ENCODE results near the gene SV2C. TPM values are rescaled to one million over a fixed set of nuclear protein-coding genes. Genes with fewer than 3 reads are reported as not detected.
A peak's percentile ranks its signal among the peaks of the same experiment; 100 is the strongest.

SV2C gene
- total and polyA plus RNA-seq, 2 donors (not counting 1 experiment from before 2014, with no cell fraction given) = not detected

GRCh38 chr5:76143884-76144283, 60.7 kb downstream of the SV2C start:
- Histone ChIP-seq H3K4me2 (ENCODE audit: extremely low read depth, insufficient read depth, low read length) (no peak overlapping the region), H3K4me1 (ENCODE audit: control insufficient read depth, extremely low read depth, insufficient read depth, low read length) (no peaks in the 10 kb centered on the region), H3K27ac (ENCODE audit: insufficient read depth, low read length) (no peak overlapping the region), H2AFZ (ENCODE audit: low read length) (no peak overlapping the region), H3K36me3 (ENCODE audit: control insufficient read depth, insufficient read depth, low read length) (no peaks in the 10 kb centered on the region), H4K20me1 (ENCODE audit: control insufficient read depth, extremely low read depth, insufficient read depth, low read length) (no peaks in the 10 kb centered on the region), H3K79me2 (ENCODE audit: control insufficient read depth, insufficient read depth, low read length) (no peaks in the 10 kb centered on the region), H3K9me3 (ENCODE audit: control insufficient read depth, insufficient read depth, low read depth, low read length) (no peaks in the 10 kb centered on the region), H3K4me3 (replicated peaks in 1 of 4; ENCODE audit: control extremely low read depth in 1 of 4, insufficient read depth in 1 of 4, low read depth in 3 of 4, low read length in 4 of 4) (no peak overlapping the region), H3K27me3 (ENCODE audit: control insufficient read depth, insufficient read depth, low read length) (no peaks in the 10 kb centered on the region), H3K9ac (ENCODE audit: insufficient read depth, low read length) (no peak overlapping the region)
- TF ChIP-seq EZH2 (IDR thresholded peaks at IDR 0.05; ENCODE audit: low read length, missing control alignments) = no peak
- TF ChIP-seq, protein P1, sequence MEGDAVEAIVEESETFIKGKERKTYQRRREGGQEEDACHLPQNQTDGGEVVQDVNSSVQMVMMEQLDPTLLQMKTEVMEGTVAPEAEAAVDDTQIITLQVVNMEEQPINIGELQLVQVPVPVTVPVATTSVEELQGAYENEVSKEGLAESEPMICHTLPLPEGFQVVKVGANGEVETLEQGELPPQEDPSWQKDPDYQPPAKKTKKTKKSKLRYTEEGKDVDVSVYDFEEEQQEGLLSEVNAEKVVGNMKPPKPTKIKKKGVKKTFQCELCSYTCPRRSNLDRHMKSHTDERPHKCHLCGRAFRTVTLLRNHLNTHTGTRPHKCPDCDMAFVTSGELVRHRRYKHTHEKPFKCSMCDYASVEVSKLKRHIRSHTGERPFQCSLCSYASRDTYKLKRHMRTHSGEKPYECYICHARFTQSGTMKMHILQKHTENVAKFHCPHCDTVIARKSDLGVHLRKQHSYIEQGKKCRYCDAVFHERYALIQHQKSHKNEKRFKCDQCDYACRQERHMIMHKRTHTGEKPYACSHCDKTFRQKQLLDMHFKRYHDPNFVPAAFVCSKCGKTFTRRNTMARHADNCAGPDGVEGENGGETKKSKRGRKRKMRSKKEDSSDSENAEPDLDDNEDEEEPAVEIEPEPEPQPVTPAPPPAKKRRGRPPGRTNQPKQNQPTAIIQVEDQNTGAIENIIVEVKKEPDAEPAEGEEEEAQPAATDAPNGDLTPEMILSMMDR (conservative IDR thresholded peaks at IDR 0.05 in 1 of 2, IDR thresholded peaks at IDR 0.05 in 1 of 2; ENCODE audit: low read depth in 1 of 2, low read length in 2 of 2) = no peak
- no peak for DNase-seq (ENCODE audit: low read depth in 2 of 2)

DNA sequence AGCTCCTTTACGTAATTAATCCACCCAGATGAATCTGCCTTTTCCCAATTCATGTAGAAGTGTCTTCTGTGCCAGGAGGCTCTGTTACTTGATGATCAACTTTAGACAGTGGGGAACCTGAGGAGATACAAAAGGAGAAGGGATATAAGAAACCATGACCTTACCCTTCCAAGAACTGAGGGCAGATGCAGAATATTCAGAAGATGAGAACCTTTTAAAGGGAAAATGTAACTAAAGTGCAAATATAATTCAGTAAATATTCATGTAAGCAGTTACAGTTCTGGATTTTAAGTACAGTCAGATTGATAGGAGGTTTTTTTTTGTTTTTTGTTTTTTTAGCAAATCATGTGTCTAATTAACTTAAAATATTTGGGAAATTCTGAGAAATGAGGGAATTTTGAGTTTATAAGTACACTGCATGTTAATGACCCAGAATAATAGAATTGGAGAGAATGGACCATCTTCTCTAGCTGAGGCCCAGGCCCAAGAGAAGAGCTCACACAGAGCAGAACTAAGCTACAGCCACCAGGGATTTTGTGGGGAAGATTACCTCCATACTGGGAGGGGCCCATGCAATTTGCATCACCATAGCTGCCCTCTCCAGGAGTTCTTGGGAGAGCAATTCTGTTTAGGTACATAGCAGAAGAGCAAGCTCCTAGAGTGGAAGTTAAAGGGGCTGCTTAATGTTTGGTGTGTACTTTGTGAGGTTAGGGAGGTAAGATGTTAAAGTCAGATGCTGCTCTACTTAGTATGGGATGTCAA, 61.5 kb downstream of the SV2C start:
- Histone ChIP-seq H3K4me2 (ENCODE audit: extremely low read depth, insufficient read depth, low read length) (no peak overlapping the region), H3K9ac (ENCODE audit: insufficient read depth, low read length) (no peak overlapping the region), H3K4me3 (replicated peaks in 1 of 4; ENCODE audit: control extremely low read depth in 1 of 4, insufficient read depth in 1 of 4, low read depth in 3 of 4, low read length in 4 of 4) (no peak overlapping the region), H2AFZ (ENCODE audit: low read length) (no peak overlapping the region), H3K79me2 (ENCODE audit: control insufficient read depth, insufficient read depth, low read length) (no peaks in the 10 kb centered on the region), H3K27ac (ENCODE audit: insufficient read depth, low read length) (no peak overlapping the region), H3K9me3 (ENCODE audit: control insufficient read depth, insufficient read depth, low read depth, low read length) (no peaks in the 10 kb centered on the region), H3K27me3 (ENCODE audit: control insufficient read depth, insufficient read depth, low read length) (no peaks in the 10 kb centered on the region), H3K4me1 (ENCODE audit: control insufficient read depth, extremely low read depth, insufficient read depth, low read length) (no peaks in the 10 kb centered on the region), H4K20me1 (ENCODE audit: control insufficient read depth, extremely low read depth, insufficient read depth, low read length) (no peaks in the 10 kb centered on the region), H3K36me3 (ENCODE audit: control insufficient read depth, insufficient read depth, low read length) (no peaks in the 10 kb centered on the region)
- TF ChIP-seq, protein P1 (conservative IDR thresholded peaks at IDR 0.05 in 1 of 2, IDR thresholded peaks at IDR 0.05 in 1 of 2; ENCODE audit: low read depth in 1 of 2, low read length in 2 of 2) = no peak
- TF ChIP-seq EZH2 (IDR thresholded peaks at IDR 0.05; ENCODE audit: low read length, missing control alignments) = no peak
- DNase-seq (ENCODE audit: low read depth in 2 of 2) = no peak

DNA sequence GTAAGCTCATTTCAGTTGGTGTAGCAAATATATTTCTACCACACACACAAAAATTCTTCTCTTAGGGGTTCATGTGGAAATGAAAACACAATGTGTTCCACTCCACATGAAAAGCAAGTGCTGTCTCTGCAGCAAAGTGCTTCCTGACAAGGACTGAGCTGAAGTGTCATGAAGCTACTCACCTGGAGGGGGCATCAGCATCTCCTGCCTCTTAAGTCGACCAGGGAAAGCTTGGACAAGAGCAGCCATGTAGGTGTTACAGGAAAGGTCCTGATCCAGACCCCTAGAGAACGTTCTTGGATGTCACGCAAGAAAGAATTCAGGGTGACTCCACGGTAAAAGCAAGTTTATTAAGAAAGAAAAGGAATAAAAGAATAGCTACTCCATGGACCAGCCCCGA, 62.8 kb downstream of the SV2C start:
- Histone ChIP-seq H4K20me1 (ENCODE audit: control insufficient read depth, extremely low read depth, insufficient read depth, low read length) (no peaks in the 10 kb centered on the region), H3K36me3 (ENCODE audit: control insufficient read depth, insufficient read depth, low read length) (no peaks in the 10 kb centered on the region), H3K27ac (ENCODE audit: insufficient read depth, low read length) (no peak overlapping the region), H3K4me2 (ENCODE audit: extremely low read depth, insufficient read depth, low read length) (no peak overlapping the region), H2AFZ (ENCODE audit: low read length) (no peak overlapping the region), H3K9ac (ENCODE audit: insufficient read depth, low read length) (no peak overlapping the region), H3K4me3 (replicated peaks in 1 of 4; ENCODE audit: control extremely low read depth in 1 of 4, insufficient read depth in 1 of 4, low read depth in 3 of 4, low read length in 4 of 4) (no peak overlapping the region), H3K27me3 (ENCODE audit: control insufficient read depth, insufficient read depth, low read length) (no peaks in the 10 kb centered on the region), H3K9me3 (ENCODE audit: control insufficient read depth, insufficient read depth, low read depth, low read length) (no peaks in the 10 kb centered on the region), H3K4me1 (ENCODE audit: control insufficient read depth, extremely low read depth, insufficient read depth, low read length) (no peaks in the 10 kb centered on the region), H3K79me2 (ENCODE audit: control insufficient read depth, insufficient read depth, low read length) (no peaks in the 10 kb centered on the region)
- DNase-seq (ENCODE audit: low read depth in 2 of 2) = peak in 1 of 2 donors; percentile 1
- TF ChIP-seq, protein P1 (conservative IDR thresholded peaks at IDR 0.05 in 1 of 2, IDR thresholded peaks at IDR 0.05 in 1 of 2; ENCODE audit: low read depth in 1 of 2, low read length in 2 of 2) = no peak
- TF ChIP-seq EZH2 (IDR thresholded peaks at IDR 0.05; ENCODE audit: low read length, missing control alignments) = no peak

Measured in fibroblast of lung (primary cell).